GM12801 (cell line): ENCODE data around the gene PLK1.

Experiments used
- CTCF ChIP-seq: IDR thresholded peaks from one replicate; pipeline ENCODE4 v1.5.1; 2011; ENCODE audit warnings: control low read depth; ENCODE audit not compliant: insufficient read length; ENCODE audit errors: extremely low read depth

Gene PLK1

GRCh38 chr16:23670137-23670776 lies 8.4 kb upstream of the PLK1 start:
- no peak for TF ChIP-seq CTCF

GRCh38 chr16:23673971-23674614 lies 4.6 kb upstream of the PLK1 start:
- TF ChIP-seq CTCF, result no peak

GRCh38 chr16:23676924-23677480 lies 1.7 kb upstream of the PLK1 start:
- TF ChIP-seq CTCF, result no peak

- no peak for TF ChIP-seq CTCF
Measured at GRCh38 chr16:23679274-23679985, 741 bp downstream of the PLK1 start.

- TF ChIP-seq CTCF, result no peak
Measured at GRCh38 chr16:23679986-23680336, 1.3 kb downstream of the PLK1 start.

- no peak for TF ChIP-seq CTCF
Measured at GRCh38 chr16:23682181-23682580, 3.5 kb downstream of the PLK1 start.

GRCh38 chr16:23683487-23683886 lies 4.8 kb downstream of the PLK1 start:
- no peak for TF ChIP-seq CTCF
